Non-pigmented ciliary epithelial cell (primary cell): ENCODE measurements around the gene RRAGC.
"Not testable (repeated sequence)": the region's sequence is repeated elsewhere in the genome, so short reads cannot be mapped to it uniquely, and the experiment has no call there.

Source experiments
- DNase-seq: peaks from one replicate; pipeline ENCODE4 v3.0.0-alpha.2; 2010; ENCODE audit warnings: low read depth

The RRAGC gene

GRCh38 chr1:38817267-38818174, 42.1 kb downstream of the RRAGC start:
- DNase-seq: no peak

GRCh38 chr1:38815903-38816627, 43.5 kb downstream of the RRAGC start:
- DNase-seq: no peak

DNA sequence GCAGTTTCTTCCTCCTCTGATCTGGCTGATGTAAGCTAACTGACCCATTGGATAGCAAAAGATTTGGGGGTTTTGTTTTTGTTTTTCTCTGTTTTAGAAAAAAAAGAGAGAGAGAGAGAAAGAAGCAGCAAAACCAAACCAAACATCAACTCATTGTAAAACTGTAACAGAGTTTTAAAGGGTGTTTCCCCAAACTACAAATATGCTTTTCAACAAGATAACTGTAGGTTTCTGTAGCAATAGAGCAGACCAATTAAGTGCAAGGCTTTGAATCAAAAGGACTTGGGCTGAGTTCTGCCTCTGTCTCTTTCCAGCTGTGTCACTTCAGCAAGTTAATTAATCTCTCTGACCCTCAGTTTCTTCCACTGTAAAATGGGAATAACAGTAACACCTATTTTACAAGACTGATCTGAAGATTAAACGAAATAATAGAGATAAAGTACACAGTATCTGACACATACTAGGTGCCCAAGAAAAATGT, 44.5 kb downstream of the RRAGC start:
- DNase-seq: no peak

GRCh38 chr1:38814444-38814983, 45.1 kb downstream of the RRAGC start:
- no peak for DNase-seq

DNA sequence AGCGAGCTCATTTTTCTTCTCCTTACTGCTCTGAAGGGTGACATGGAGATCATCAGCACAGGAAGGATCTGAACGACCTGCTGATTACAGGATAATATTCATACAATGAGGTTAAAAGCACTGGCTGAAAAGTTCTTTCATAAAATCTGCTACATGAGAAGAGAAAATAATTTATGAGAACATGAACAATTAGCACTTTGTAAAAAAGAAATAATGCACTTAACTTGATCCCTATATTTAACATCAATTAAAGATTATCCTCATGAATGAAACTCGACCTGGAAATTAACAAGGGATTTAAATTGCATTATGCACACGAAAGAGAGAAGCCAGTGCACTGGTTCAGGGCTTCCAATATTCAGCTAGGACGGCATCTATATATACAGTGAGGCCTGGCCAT, 46.6 kb downstream of the RRAGC start:
- DNase-seq: no peak

- DNase-seq: not testable (repeated sequence)
These were observed 48.1 kb downstream of the RRAGC start for GRCh38 chr1:38811466-38811865.

GRCh38 chr1:38806090-38806489, 53.5 kb downstream of the RRAGC start:
- no peak for DNase-seq

DNA sequence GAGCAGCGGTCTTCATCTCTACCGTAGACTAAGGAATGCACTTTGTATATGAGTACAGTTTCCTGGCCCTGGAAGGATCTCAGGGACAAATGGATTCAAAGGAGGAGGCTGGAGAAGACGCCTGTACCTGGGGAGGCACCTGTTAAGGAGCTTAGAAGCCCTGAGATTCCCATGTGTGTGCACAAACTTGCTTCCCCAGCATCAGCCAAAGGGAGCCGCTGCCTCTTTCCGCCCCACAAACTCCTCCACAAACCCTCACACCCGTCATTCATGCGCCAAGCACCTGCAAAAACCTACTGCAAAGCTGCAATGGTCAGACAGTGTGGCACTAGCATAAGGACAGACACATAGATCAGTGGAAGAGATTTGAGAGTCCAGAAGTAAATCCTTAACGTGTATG, 54.5 kb downstream of the RRAGC start:
- no peak for DNase-seq

GRCh38 chr1:38804062-38804886, 55.3 kb downstream of the RRAGC start:
- no peak for DNase-seq

GRCh38 chr1:38803647-38804046, 55.9 kb downstream of the RRAGC start:
- no peak for DNase-seq

GRCh38 chr1:38800720-38801671, 58.6 kb downstream of the RRAGC start:
- DNase-seq: no peak

DNA sequence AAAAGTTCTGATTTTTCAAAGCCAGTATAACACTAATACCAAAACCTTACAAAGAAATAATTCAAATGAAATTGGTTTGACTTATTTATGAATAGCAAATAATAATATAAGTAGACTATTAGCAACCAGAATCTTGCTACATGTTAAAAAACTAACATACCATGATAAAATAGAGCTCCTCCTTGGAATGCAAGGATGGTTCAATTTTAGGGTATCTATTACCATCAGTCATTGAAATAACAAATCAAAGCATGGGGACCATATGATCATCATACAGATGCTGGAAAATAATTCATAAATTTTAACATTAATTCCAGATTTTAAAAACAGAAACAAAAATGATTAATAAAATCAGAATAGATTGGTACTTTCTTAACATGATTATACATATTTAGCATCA, 66.3 kb downstream of the RRAGC start:
- DNase-seq: no peak

- no peak for DNase-seq
These were observed 67.7 kb downstream of the RRAGC start for GRCh38 chr1:38791892-38792291.

- DNase-seq: no peak
These were observed 68.4 kb downstream of the RRAGC start for GRCh38 chr1:38791164-38791515.

DNA sequence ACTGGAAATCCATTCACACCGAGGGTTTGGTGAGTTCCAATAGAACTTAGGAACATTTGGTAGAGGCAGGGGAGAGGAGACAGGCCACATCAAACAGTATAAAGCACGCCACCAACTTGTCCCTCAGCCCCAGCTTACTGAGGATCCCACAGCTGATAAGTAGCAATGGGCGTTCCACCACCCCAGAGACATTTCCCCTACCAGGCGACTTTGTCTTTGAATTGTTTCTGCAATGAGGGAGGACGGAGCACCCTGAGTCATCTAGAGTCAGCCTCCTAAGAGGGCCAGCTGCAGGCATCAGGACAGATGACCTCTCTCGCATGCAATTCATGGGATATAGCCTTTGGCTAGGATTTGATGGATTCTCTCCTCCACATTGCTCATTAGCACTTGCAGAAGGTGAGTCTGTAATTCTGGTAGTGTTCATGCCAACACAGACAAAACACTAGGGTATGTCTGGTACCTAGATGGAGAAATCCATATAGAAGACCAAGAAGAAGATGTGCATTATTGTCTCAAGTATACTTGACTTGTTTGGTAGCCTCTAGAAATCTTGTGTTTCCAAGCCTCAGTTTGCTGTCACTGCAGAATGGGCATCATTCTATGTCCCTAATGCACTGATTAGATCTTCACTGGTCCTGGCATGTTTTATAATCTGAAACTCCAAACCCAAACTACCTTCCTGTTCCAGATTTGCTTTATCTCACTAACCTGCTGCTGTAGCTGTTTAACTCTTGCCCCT, 69.0 kb downstream of the RRAGC start:
- no peak for DNase-seq

GRCh38 chr1:38789498-38790169, 69.9 kb downstream of the RRAGC start:
- no peak for DNase-seq

DNA sequence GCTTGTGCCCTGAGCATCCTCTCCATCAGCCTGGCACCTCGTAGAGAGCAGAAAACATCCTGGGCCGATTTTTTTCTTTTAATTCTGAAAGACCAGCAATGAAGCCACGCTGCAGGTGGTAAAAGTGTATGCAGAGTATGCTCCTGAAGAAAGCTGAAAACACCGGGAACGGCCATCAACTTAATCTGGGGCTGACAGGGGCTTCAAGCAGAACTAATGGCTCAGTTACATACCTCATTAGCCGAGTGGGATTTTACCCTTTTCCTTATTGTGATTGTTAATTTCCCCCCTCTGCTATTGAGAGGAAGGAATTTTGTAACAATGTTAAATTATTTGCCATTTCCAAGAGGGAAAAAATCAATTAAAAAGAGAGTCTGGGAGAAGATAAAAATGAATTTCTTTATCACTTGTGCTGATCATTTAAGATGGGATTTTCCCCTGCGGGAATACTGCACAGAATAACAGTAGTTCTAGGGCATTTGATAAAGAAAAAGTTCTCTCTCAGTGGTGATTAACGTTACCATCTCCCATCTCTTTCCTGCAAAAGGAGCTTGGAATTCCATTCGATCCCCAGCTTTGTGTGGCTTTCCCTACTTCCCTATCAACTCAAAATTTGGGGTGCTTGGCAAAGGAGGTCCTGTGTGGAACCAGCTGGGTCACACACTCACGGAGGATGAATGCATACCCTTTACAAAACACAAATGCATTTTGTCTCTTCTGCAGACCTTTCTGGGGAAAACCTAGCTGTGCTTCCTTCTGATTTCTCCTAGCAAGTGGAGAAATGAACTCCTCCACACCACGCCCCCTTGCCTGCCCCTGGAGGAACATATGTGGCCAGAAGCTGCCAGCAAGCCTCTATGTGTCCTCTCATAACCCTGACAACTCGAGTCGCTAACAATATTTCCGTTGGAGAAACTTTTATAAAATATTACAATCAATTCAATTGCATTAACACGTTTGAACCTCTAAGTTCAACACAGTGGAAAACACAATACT, 70.9 kb downstream of the RRAGC start:
- DNase-seq: no peak
